Nephron (organoid): ENCODE results near the gene MYO7B.

Experiments used
- H3K27ac Mint-ChIP-seq, 3 experiments: 2 replicates each; pipeline ENCODE4 v1.8.0; 2020; ENCODE audit warnings: mixed read lengths in 3 of 3, mild to moderate bottlenecking in 2 of 3, moderate library complexity in 1 of 3
- H3K27me3 Mint-ChIP-seq: 2 replicates; pipeline ENCODE4 v1.8.0; 2021; ENCODE audit warnings: low read depth, mild to moderate bottlenecking, moderate library complexity, mixed read lengths
- H3K36me3 Mint-ChIP-seq: 2 replicates; pipeline ENCODE4 v1.8.0; 2020; ENCODE audit warnings: low read depth, mixed read lengths
- H3K4me1 Mint-ChIP-seq: 2 replicates; pipeline ENCODE4 v1.8.0; 2020; ENCODE audit warnings: mixed read lengths
- H3K4me3 Mint-ChIP-seq, 3 experiments: 2 replicates each; pipeline ENCODE4 v1.8.0; 2020; ENCODE audit warnings: mild to moderate bottlenecking in 3 of 3, mixed read lengths in 3 of 3, moderate library complexity in 2 of 3
- H3K9me3 Mint-ChIP-seq: 2 replicates; pipeline ENCODE4 v1.8.0; 2020; ENCODE audit warnings: mixed read lengths
- TF ChIP-seq, protein P1 (sequence below), 3 experiments: fragments of 200-600 bp; sonication (generic); IDR thresholded peaks; one replicate each; pipeline ENCODE4 v1.5.0; 2021; ENCODE audit warnings: antibody characterized with exemption in 3 of 3; ENCODE audit not compliant: unreplicated experiment in 3 of 3

The MYO7B gene

DNA sequence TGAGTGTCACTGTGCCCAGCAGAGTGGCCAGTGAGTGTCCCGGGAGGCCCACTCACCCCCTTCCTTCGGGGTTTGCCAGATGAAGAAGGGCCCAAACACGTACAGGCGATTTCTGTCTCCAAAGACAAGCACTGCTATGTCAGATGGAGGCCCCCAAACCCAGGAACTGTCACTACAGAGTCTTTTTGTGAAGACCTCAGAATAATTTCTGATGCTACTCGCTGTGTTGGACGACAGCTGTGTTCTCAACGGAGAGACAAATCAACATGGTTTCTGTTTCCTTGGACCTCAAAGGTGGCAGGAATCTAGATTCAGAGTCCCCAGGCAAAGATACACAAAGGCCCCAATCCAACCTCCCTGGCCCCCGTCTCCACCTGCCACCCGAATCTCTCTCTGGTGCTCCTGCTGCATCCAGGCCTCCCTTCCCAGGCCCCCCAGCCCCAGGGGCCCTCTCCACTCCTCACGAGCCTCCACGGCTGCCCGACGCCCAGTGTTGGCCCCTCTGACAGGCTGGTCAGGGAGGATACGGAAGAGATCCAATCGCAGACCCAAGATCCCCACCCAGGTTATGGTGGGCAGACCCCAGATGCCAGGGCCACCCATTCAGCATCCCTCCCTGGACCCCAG lies 108.1 kb downstream of the MYO7B start:
- Mint-ChIP-seq H3K4me1 (peaks cover 18% of the 10 kb centered on the region), H3K27me3 (no peaks in the 10 kb centered on the region), H3K36me3 (no peaks in the 10 kb centered on the region), H3K4me3 (no peak overlapping the region), H3K9me3 (no peaks in the 10 kb centered on the region), H3K27ac (peak overlapping the region in 1 of 3 experiments; percentile 29)
- TF ChIP-seq, protein P1, sequence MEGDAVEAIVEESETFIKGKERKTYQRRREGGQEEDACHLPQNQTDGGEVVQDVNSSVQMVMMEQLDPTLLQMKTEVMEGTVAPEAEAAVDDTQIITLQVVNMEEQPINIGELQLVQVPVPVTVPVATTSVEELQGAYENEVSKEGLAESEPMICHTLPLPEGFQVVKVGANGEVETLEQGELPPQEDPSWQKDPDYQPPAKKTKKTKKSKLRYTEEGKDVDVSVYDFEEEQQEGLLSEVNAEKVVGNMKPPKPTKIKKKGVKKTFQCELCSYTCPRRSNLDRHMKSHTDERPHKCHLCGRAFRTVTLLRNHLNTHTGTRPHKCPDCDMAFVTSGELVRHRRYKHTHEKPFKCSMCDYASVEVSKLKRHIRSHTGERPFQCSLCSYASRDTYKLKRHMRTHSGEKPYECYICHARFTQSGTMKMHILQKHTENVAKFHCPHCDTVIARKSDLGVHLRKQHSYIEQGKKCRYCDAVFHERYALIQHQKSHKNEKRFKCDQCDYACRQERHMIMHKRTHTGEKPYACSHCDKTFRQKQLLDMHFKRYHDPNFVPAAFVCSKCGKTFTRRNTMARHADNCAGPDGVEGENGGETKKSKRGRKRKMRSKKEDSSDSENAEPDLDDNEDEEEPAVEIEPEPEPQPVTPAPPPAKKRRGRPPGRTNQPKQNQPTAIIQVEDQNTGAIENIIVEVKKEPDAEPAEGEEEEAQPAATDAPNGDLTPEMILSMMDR (IDR thresholded peaks at IDR 0.05; ENCODE audit: unreplicated experiment in 3 of 3) = no peak

GRCh38 chr2:127644066-127645025 lies 108.9 kb downstream of the MYO7B start:
- Mint-ChIP-seq H3K4me1 (peaks cover 18% of the 10 kb centered on the region), H3K4me3 (no peak overlapping the region), H3K9me3 (no peaks in the 10 kb centered on the region), H3K27me3 (no peaks in the 10 kb centered on the region), H3K27ac (no peak overlapping the region), H3K36me3 (no peaks in the 10 kb centered on the region)
- TF ChIP-seq, protein P1 (IDR thresholded peaks at IDR 0.05; ENCODE audit: unreplicated experiment in 3 of 3) = no peak

GRCh38 chr2:127645026-127645394 lies 109.5 kb downstream of the MYO7B start:
- Mint-ChIP-seq H3K27ac (no peak overlapping the region), H3K36me3 (no peaks in the 10 kb centered on the region), H3K4me3 (no peak overlapping the region), H3K27me3 (no peaks in the 10 kb centered on the region), H3K9me3 (no peaks in the 10 kb centered on the region), H3K4me1 (peaks cover 18% of the 10 kb centered on the region)
- TF ChIP-seq, protein P1 (IDR thresholded peaks at IDR 0.05; ENCODE audit: unreplicated experiment in 3 of 3) = no peak

DNA sequence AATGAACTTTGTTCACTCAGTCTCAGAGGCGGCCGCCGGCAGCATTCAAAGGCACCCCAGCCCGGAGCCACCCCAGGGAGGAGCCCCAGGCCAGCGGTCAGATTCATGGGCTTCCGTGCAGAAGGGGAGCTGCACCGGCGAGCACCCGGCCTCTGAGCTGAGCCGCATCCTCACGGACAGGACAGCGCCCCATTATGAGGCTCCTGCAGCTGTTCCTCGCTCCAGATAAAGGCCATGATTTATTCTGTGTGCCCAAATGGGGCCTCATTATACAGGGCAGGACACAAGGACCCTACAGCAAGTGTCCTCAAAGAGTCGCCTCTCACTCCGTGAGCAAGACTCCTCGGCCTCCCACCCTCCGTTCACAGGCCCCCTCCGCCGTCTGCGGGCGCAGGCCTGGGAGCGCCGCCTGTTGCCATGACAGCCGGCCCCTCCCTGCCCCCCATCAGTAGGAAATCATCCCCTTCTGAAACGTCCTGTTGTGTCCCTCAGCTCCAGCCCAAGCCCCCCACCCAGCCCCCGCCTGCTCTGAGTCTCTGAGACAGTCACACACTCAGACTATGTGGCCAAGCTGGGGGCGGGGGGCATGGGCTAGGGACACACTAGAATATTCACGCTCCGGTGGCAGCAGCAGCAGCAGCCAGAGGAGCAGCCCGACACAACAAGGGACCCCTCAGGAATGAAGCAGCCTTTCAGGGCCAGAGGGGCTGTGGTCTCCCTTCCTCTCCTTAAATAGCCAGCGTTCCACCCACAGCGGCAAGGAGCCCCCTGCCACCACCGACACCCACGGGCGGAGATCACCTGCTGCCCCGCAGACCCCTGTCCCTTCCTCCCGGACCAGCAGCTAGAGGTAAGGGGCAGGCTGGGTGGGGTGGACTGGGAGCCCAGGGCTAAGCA lies 110.2 kb downstream of the MYO7B start, which contains the start of gene GPR17:
Gene GPR17, plus strand, starts transcription at position 759 of the 897 bp plus-strand sequence. CDS start 4,583 bp downstream, outside the sequence.
- Mint-ChIP-seq H3K27me3 (peaks cover 3% of the 10 kb centered on the region), H3K4me1 (peaks cover 18% of the 10 kb centered on the region), H3K27ac (peak within 1 kb of the TSS in 1 of 3 experiments; percentile 27), H3K9me3 (no peaks in the 10 kb centered on the region), H3K4me3 (no peak within 1 kb of the TSS), H3K36me3 (no peaks in the 10 kb centered on the region)
- TF ChIP-seq, protein P1 (IDR thresholded peaks at IDR 0.05; ENCODE audit: unreplicated experiment in 3 of 3) = no peak

GRCh38 chr2:127646487-127647241 lies 111.2 kb downstream of the MYO7B start:
- H3K4me3 Mint-ChIP-seq = no peak overlapping the region
- TF ChIP-seq, protein P1 (IDR thresholded peaks at IDR 0.05; ENCODE audit: unreplicated experiment in 3 of 3) = no peak
- H3K4me1 Mint-ChIP-seq = peaks cover 19% of the 10 kb centered on the region
- peak overlapping the region in 1 of 3 experiments; percentile 27 for H3K27ac Mint-ChIP-seq
- H3K9me3 Mint-ChIP-seq = no peaks in the 10 kb centered on the region
- peaks cover 3% of the 10 kb centered on the region for H3K27me3 Mint-ChIP-seq
- H3K36me3 Mint-ChIP-seq = no peaks in the 10 kb centered on the region
